Non-pigmented ciliary epithelial cell (primary cell): Measurements from ENCODE around the gene TCAF1.
"Not testable (repeated sequence)": the region's sequence is repeated elsewhere in the genome, so short reads cannot be mapped to it uniquely, and the experiment has no call there.

ENCODE experiments used
- DNase-seq: peaks from one replicate; pipeline ENCODE4 v3.0.0-alpha.2; 2010; ENCODE audit warnings: low read depth

TCAF1 gene

DNA sequence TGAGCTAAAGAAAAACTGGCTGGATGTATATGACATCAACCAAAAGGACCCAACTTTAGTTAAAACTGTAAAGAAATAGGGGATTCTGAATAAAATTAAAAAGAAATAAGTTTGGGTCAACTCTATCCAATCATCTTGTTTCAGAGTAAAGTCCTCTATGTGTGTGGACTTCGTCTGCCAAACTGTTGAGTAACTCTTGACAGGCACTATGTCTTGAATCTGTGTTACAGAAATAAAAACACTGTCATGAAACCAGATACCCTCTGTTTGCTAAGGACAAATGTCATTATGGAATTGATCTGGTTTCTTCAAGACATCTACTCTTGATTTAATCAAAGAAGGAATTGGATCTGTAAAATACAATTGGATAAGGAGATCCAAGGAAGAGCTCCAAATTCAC is 46.5 kb downstream of the TCAF1 start:
- DNase-seq, result not testable (repeated sequence)

DNA sequence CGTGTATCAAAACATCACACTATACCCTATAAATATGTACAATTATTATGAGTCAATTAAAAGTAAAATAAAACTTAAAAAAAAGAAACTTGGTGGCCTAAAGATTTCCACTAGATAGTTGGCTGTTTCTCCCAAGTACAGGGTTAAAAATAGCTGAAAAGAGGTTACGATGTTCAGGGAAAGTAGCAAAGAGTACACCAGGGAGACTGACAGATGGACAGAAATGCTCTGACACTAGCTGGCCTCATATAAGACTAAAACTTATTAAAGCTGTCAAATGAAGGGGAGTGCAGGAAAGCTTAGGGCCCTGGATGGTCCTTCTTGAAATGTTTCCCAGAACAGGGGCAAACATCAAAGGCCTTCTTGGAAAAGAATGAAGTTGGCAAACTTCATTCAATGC is 51.3 kb downstream of the TCAF1 start:
- DNase-seq, result no peak

DNA sequence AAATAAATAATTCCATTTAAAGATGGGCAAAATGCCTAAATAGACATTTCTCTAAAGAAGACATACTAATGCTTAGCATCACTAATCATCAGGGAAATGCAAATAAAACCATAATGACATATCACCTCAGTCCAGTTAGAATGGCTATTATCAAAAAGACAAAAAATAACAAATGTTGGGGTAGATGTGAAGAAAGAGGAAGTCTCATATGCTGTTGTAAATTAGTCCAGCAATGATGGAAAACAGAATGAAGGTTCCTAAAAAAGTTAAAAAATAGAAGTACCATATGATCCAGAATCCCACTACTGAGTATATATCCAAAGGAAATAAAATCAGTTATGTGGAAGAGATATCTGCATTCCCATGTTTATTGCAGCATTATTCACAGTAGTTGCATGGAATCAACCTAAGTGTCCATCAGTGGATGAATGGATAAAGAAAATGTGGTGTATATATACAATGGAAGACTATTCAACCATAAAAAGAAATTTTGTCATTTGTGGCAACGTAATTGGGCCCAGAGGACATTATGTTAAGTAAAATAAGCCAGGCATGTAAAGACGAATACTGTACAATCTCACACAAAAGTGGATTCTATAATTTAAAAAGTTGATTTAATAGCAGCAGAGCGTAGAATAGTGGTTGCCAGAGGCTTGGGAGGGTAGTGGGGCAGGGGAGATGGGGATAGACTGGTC is 52.0 kb downstream of the TCAF1 start:
- DNase-seq, result no peak

DNA sequence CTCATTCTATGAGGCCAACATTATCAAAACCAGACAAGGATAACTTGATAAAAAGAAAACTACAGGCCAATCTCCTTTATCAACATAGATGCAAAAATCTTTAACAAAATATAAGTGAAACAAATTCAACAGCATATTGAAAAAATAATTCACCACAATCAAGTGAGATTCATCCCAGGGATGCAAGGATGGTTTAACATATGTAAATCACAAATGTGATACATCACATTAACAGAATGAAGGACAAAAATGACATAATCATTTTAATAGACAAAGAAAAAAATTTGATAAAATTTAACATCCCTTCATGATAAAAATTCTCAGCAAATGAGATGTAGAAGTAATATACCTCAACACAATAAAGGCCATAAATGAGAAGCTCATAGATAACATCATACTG is 53.8 kb downstream of the TCAF1 start:
- no peak for DNase-seq

DNA sequence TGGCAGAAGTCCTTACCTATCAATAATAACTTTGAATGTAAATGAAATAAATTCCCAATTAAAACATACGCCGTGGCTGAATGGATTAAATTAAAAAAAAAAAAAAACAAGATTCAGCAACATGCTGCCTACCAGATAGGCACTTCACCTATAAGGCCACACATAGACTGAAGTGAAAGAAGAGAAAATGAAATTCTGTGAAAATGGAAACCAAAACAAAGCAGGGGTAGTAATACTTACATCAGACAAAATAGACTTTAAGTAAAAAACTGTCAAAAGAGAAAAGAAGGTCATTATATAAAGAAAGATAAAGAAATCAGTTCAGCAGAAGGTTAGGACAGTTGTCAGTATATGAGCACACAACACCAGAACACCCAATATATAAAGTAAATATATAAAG is 55.3 kb downstream of the TCAF1 start:
- no peak for DNase-seq

DNA sequence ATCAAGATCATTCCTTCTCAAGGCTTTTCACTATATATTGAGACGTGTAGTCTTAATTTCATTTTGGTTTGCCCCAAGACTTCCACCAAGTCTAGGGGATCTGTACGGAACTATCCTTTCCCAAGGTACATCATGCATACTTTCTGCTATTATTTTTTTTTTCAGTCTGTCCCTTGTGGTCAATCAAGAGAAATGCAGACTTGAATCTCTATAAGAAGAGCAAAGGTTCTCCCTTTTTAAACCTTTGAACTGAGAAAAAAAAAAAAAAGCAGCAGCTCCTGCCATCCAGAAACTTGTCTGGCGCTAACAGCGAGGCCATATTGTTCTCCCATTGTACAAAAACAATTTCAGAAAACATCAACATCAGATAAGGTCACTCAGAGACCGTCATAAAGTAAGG is 60.3 kb downstream of the TCAF1 start:
- DNase-seq, result not testable (repeated sequence)

DNA sequence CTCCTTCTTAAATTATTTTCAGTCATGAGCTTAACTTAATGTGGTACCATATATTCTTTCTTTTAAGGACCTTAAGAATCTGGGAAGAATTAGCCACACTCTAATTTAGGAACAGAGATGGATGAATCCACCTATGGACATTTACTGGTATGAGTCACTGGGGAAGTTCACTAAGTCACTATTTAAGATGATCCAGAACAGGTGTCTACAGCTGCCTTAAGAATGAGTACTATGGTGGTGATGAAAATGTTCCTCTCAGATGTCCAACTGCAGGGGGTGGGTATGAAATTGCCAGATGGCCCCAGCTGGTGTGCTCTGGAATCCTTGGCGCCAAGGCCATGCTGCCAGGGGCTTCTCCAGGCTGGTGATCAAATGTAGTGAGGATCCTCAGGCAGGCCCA is 61.9 kb downstream of the TCAF1 start:
- not testable (repeated sequence) for DNase-seq

DNA sequence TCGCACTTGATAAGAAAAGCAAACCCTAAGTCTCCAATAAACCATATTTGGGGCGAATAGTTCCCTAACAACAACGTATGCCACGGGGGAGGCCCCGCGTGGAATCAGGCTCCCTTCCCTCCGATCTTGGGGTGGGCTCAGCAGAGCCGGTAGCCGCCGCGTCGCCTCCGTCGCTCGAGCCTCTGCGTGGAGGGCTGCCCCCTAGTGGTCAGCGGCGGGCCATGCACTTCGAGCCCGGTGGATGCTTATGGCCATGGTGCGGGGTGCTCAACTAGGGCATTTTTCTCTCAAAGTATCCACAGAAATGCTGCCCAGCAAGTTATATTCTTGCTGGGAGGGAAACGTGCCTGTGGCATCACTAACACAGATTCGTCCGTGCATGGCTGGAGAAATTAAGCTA is 64.8 kb downstream of the TCAF1 start:
- not testable (repeated sequence) for DNase-seq

DNA sequence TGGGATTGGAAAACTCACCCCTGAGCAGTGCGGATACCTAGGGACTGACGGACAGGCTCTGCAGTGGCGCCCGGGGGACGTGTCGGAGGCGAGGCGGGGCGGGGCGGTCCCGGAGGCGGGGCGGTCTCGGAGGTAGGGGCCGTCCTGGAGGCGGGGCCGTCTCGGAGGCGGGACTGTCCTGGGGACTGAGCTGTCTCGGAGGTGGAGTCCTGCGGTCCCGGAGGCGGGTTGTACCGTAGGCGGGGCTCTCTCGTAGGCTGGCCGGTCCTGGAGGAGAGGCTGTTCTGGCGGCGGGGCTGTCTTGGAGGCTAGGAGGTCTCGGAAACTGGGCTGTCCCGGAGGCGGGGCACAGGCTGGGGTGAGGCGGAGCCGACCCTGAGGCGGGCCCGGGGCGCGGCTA is 65.4 kb downstream of the TCAF1 start:
- DNase-seq, result not testable (repeated sequence)

DNA sequence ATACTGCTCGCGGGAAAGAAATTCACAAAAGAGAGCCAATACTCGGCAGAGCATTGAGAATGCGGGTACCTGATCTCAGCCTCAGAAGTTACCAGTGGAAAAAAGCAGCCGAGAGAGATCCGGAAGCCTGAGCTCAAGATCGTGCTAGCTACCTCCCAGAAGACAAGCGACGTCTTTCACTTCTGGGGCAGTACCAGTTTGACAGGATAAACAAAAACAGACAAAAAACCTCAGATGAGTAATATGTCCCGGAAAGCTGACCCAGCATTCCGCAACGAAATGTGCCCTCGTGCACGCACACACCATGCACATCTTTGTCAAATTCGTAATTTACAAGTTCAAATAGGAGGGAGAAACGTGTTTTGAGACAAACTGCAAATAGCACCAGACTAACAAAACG is 65.9 kb downstream of the TCAF1 start:
- DNase-seq, result not testable (repeated sequence)

DNA sequence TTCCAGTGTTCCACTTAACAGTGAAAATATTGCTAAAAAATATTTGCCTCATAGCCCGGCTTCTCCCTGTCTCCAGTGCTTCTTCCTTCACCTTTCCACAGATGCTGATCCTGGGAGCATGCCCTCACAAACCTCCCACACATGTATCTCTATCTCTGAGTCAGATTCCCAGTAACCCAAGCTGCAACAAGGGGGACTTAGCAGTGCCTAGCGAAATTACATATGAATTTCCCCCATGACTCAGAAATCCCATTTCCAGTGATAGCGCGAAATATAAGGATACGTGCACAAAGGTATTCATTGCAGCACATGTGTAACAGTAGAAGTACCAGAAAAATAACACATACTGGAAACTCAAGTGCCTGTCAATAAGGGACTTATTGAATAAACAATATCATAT is 75.4 kb downstream of the TCAF1 start:
- DNase-seq, result not testable (repeated sequence)

DNA sequence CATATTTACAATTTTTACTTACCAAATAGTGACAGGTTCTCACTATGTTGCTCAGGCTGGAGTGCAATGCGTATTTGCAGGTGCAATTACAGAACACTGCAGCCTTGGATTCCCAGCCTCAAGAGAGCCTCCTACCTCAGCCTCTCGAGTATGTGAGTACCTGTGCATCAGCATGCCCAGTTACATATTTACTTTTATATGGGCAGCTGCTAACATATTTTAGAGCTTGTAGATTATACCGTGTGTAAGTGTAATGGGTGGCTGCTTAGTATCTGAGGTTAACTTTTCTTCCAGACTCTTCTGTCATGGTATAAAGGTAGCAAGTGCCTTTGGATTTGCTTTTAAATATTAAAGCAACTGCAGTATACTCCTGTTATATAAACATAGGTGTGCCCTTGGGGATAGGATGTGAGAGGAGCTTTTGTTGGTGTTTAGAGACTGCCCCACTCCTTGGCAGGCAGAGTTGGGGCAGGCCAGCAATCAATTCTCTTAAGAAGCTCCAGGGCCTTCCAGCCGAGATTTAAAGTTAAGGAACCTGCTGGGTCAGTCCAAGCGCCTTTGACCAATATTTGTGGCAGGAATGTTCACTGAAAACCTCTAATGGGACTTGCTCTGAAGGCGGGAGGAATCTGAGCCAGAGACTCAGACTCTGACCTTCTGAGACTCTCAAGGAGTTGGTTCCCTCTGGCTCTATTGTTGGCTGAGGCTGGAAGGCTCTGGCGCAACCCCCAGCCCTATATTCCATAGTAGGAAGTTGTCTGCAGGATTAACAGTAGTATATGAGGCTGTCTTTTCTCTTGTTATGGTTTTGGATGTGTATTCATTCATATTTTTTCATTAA is 77.5 kb downstream of the TCAF1 start:
- DNase-seq, result not testable (repeated sequence)

DNA sequence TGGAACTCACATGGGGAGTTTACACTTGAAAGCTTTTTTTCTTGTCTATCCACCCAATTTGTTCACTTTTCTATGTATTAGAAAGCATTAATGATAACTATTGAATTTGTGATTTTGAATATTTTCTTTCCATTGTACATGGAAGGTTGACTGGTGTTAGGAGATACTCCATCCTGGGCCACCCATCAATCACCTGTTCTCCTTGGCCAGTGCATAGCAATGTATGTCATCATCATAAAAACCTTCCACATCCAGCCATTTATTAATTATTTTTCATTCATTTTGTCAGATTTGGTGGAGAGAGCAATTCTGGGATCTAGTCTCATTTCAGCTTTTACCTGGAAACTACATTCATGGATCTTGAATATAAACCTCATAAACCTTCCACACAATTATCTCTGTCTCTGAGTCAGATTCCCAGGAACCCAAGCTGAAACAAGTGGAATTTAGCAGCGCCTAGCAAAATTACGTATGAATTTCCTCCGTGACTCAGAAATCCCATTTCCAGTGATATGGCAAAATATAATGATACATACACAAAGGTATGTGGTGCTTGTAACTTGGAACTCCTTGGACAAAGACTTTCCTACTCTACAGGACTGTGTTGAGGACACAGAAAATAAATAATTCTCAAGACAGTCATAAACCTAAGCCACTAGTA is 78.2 kb downstream of the TCAF1 start:
- DNase-seq, result not testable (repeated sequence)

DNA sequence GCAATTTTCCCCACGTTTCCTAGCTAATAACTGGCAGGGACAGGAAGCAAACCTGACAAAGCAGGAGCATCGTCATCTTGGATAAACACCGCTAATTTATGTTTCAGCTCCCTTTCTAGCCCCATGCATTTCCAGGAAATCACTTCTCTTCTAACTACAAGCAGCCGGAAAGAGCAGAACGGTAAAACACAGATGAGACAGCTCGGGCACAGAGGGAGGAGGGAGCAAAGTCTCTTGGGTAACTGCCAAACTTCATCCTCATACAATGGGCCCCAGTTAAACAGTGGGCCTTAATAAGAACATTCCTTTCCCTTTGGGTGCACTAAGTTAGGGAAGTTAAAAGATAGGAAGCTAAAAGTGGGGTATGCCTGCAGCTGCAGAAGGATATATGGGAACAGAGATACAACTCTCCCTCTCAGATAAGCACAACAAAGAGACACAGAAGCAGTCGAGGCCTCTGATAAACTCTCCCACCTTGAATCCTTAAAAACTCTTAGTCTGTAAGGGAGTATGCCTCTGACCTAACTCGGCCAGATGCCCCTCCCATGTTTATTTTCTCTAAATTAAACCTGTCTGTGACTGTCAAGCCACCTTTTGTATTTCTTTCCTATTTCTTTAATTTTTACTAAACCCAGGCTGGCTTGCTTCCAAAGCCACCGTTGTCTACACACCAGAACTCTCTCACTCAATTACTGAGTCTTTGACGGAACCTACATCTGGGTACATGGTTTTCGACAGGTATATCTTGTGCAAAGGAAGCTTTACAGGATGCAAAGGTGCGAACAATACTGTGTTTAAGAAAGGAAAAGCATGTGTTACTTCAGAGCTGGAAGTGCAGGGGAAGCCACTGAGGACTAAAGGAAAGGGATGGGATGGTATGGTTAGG is 80.3 kb downstream of the TCAF1 start:
- DNase-seq, result not testable (repeated sequence)

DNA sequence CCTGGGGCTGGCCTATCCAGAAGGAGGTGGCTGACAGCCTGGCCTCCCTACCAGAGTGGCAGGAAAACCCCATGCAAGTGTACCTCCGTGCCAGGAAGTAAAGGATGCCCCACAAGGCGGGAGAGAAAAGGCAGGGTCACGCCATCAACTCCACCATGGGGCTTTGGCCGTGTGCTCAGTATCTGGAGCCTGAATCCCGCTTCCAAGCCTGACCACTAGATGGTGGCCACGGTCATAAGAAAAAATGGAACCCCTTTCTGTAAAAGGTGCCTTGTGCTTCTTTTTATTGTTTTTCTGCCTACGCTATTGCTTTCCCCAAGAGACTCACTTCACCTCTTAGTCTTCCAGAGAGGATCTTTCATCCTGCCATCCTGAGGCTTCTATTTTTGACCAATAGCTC is 84.1 kb downstream of the TCAF1 start:
- not testable (repeated sequence) for DNase-seq

DNA sequence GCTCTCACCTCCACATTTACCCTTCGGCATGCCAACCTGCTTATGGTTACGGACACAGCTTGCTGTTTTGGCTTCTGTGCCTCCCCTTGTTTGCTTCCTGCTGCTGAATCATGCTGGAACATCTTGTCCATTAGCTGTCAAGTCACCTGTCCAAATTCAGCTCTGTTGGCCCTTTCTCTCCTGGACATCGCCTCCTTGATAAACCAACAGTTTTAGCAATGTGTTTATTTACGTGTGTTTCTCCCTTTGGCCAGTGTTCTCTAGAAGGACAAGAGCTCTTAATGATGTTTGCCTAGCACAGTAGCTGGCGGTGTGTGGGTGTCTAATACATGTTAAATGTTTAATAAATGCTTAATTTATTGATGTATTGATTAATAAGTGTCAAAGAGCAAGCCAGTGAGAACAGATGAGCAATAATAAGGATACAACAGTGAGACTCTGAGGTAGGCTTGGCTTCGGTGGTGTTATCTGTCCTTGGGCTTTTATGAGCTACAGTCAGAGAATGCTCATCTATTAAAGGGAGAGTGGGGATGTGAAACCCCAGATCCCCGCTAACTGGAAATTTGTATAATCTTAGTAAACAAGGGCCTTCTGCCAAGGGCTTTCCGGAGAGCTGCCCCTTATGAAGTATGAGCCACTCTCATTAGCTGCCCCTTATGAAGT is 85.4 kb downstream of the TCAF1 start:
- not testable (repeated sequence) for DNase-seq

DNA sequence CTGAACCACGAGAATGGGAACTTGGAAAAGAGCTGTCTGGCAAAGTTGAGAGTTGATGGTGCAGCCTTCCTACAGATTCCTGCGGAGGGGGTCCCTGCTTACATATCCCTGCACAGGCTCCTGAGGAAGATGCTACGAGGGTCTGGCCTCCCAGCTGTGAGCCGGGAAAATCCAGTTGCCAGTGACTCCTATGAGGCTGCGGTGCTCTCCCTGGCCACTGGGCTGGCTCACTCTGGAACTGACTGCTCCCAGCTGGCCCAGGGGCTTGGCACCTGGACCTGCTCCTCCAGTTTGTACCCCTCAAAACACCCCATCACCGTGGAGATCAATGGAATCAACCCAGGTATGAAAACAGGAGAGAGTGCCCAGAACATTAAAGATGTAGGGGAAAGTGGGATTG is 91.3 kb downstream of the TCAF1 start:
- not testable (repeated sequence) for DNase-seq

DNA sequence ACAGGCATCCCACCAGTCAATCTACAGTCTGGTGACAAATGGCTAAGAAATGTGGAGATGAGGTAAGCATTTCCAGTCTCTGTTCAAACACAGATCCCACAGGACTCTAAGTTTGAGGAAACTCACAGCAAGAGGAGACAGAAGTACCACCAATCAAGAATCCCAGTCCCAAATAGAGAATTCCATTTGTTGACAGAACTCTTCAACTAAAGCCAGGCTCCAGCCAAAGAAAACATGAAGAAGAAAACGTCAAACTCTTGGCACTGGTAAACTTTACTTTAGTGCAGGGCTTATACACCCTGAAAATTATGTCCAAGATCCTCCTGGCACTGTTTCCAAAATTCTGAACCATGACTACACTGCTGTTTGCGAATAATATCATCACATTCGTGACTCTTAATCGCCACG is 95.3 kb downstream of the TCAF1 start:
- DNase-seq, result not testable (repeated sequence)
